GM12873 (cell line): ENCODE measurements around the gene SLC35F3.

Source experiments
- TF ChIP-seq, protein P1 (sequence below): IDR thresholded peaks from 2 replicates; pipeline ENCODE4 v1.5.1; 2012; ENCODE audit warnings: low read depth, mild to moderate bottlenecking, moderate library complexity, low read length, control low read depth; ENCODE audit not compliant: insufficient read depth; ENCODE audit errors: missing control alignments

SLC35F3 gene

DNA sequence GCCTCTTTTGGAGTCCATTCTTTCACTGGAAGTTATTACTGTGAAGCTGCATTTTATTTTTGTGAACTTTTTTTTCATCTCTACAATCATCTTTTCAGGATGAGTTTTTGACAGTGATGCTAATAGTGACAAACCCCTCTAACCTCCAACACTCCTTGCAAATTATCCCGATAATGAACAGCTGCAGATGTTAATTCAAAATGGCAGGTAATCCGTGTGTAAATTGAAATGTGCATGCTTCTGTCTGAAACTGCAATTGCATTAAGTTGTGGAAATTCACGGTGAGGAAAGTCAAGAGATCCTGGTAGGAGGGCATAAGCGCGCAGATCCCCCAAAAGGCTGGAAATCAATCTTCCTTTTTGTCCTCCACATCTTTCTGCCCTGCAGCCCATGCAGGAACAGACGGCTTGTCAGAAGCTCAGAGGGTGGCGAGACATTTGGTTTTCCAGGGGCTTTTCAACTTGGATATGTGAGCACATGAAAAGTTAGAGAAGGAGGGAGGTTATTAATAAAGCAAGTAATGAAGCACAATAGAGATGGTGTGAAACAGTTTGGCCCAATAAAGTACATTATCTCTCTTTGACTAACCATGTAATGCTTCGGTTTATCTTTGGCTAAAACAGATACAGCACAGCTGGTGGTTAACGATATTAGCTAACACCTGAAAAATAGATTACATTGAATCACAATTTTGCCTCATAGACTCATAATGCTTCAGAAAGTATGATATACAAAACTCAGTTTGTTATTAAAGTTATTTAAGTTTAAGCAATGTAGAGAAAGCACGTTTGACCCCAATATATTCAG, 325.3 kb downstream of the SLC35F3 start:
- TF ChIP-seq, protein P1, sequence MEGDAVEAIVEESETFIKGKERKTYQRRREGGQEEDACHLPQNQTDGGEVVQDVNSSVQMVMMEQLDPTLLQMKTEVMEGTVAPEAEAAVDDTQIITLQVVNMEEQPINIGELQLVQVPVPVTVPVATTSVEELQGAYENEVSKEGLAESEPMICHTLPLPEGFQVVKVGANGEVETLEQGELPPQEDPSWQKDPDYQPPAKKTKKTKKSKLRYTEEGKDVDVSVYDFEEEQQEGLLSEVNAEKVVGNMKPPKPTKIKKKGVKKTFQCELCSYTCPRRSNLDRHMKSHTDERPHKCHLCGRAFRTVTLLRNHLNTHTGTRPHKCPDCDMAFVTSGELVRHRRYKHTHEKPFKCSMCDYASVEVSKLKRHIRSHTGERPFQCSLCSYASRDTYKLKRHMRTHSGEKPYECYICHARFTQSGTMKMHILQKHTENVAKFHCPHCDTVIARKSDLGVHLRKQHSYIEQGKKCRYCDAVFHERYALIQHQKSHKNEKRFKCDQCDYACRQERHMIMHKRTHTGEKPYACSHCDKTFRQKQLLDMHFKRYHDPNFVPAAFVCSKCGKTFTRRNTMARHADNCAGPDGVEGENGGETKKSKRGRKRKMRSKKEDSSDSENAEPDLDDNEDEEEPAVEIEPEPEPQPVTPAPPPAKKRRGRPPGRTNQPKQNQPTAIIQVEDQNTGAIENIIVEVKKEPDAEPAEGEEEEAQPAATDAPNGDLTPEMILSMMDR = no peak

DNA sequence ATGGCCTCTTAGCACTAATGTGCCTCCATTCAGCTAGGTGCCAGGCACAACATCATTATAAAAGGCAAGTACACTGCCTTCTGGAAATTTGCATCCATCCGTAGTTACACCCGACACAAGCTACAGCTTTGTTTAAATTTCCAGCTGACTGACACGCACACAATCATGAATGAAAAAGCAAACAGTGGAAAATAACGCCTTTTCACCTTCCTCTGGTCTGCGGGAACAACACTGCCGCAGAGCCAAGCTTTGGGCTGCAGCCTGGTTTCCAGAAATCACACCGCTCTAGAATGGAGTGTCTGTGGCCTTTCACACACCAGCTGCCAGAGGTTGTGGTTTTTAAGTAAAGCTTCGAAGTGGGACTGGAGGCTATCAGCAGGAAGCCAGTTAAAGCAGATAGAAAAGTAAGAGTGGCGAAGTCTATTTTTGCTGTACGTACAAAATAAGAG, 326.0 kb downstream of the SLC35F3 start:
- TF ChIP-seq, protein P1 = no peak

DNA sequence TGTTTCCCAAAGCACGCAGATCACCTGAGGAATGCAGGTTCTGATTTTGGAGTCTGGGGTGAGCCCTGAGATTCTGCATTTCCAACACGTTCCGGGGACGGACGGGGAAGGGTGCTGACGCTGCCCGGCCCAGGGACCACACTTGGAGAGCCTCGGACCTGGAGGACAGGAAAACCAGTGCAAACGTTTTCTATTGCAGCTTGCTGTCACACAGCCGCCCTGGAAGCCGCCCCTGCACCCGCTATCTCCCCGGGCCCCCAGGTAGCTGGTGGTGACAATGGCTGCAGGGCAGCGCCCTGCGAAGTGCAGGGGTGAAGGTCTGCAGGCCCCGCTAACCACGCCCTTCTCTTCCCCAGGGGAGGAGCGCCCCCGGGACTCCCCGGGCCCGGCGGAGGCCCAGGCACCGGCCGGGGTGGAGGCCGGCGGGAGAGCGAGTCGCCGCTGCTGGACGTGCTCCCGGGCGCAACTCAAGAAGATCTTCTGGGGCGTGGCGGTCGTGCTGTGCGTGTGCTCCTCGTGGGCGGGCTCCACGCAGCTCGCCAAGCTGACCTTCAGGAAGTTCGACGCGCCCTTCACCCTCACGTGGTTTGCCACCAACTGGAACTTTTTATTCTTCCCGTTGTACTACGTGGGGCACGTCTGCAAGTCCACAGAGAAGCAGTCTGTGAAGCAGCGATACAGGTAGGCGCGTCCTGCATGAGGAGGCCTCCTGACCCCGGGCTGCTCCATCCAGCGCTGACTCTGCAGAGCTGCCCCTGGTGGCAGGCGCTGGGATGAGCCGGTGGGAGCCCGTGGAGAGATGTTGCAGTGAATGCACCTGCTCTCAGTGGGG, 326.8 kb downstream of the SLC35F3 start:
- TF ChIP-seq, protein P1 = peak; percentile 65

DNA sequence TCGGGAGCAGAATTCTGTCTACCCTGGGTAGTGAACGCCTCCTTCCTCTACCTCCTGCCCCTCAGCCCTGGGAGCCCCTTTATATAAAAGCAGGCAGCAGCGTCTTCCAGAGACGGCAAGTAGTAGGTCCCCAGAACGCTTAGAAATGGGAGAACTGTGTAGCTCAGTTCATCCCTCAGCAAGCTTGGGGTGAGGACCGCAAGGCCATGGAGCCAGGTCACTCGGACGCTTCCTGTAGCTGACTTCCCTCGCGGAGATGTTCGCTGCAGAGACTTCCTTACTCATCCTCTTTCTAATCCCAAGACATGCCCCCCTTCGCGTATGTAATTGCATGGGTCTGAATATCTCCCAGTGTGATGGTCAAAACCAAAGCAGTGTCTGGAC, 327.4 kb downstream of the SLC35F3 start:
- TF ChIP-seq, protein P1 = no peak

DNA sequence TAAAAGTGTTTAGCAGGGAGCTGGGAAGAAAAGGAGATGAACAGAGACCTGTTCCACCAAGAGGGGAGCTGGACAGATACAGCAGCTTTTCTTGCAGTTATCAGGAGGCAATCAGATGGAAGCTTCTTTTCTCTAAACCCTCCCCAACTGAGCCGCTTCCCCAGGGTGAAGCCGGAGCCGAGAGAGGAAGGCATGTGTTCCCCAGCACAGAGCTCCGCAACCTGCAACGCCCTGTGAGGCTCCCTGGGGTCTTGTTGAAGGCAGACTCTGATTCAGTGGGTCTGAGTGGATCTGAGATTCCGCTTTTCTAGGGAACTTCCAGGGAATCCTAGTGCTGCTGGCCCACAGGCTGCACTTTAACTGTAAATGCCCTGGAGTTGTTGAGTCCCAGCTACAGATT, 329.7 kb downstream of the SLC35F3 start:
- TF ChIP-seq, protein P1 = no peak

DNA sequence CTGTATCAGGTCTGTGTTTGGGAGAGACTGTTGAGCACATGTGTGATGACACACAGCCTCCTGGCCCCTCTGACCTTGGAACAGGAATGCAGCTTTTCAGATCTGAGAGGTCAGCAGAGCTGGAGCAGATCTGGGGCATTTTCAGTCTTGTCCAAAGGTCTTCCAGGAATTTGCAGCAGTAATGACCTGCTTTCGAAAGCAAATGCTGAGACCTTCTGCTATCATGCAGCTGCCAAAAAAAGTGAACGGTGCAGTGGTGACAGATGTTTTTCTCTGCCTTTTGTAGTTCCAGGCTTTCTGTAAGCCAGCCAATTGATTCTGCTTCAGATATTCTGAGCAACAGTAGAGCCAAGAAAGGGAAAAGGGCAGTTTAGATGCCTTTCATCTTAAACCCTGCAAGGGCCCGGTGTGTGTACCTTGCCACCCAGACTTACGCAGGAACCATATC, 331.0 kb downstream of the SLC35F3 start:
- TF ChIP-seq, protein P1 = no peak

DNA sequence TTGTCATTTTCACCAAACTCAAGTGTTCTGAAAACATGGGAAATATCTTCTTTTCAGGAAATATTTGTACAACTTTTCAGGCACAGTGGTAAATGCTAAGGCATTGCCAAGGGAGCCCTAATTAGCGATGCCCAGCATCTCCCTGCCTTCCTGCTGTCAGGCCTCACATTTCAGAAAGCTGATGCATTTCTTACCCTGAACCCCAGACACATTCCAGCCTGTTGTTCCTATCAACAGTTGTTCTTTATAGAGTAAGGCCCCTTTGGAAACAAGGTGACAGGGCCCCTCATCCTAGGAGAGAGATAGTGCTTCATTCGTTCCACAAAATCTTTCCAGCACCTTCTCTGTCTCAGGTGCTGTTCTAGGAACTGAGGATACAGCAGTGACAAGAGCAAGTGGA, 332.9 kb downstream of the SLC35F3 start:
- TF ChIP-seq, protein P1 = no peak
